ENCODE data around the gene CNTNAP2.

The CNTNAP2 gene

GRCh38 chr7:146285418-146285817 is 168.8 kb downstream of the CNTNAP2 start:
- DNase-seq (ENCODE audit: extremely low read depth in 1 of 2, low read depth in 1 of 2) = no peak

- DNase-seq (ENCODE audit: extremely low read depth in 1 of 2, low read depth in 1 of 2) = no peak
These were observed 174.1 kb downstream of the CNTNAP2 start for GRCh38 chr7:146290746-146291145.

GRCh38 chr7:146291900-146292299 is 175.3 kb downstream of the CNTNAP2 start:
- no peak for DNase-seq (ENCODE audit: extremely low read depth in 1 of 2, low read depth in 1 of 2)

GRCh38 chr7:146296028-146296427 is 179.4 kb downstream of the CNTNAP2 start:
- no peak for DNase-seq (ENCODE audit: extremely low read depth in 1 of 2, low read depth in 1 of 2)

GRCh38 chr7:146314962-146315361 is 198.4 kb downstream of the CNTNAP2 start:
- DNase-seq (ENCODE audit: extremely low read depth in 1 of 2, low read depth in 1 of 2) = no peak

- no peak for DNase-seq (ENCODE audit: extremely low read depth in 1 of 2, low read depth in 1 of 2)
These were observed 203.0 kb downstream of the CNTNAP2 start for GRCh38 chr7:146319629-146320028.

GRCh38 chr7:146321301-146321700 is 204.7 kb downstream of the CNTNAP2 start:
- no peak for DNase-seq (ENCODE audit: extremely low read depth in 1 of 2, low read depth in 1 of 2)

- no peak for DNase-seq (ENCODE audit: extremely low read depth in 1 of 2, low read depth in 1 of 2)
These were observed 214.8 kb downstream of the CNTNAP2 start for GRCh38 chr7:146331369-146331768.

- DNase-seq (ENCODE audit: extremely low read depth in 1 of 2, low read depth in 1 of 2) = no peak
These were observed 228.7 kb downstream of the CNTNAP2 start for GRCh38 chr7:146345251-146345650.

GRCh38 chr7:146346096-146346495 is 229.5 kb downstream of the CNTNAP2 start:
- DNase-seq (ENCODE audit: extremely low read depth in 1 of 2, low read depth in 1 of 2) = no peak

GRCh38 chr7:146355216-146355615 is 238.6 kb downstream of the CNTNAP2 start:
- DNase-seq (ENCODE audit: extremely low read depth in 1 of 2, low read depth in 1 of 2) = no peak

GRCh38 chr7:146359176-146359575 is 242.6 kb downstream of the CNTNAP2 start:
- no peak for DNase-seq (ENCODE audit: extremely low read depth in 1 of 2, low read depth in 1 of 2)

- DNase-seq (ENCODE audit: extremely low read depth in 1 of 2, low read depth in 1 of 2) = no peak
These were observed 250.3 kb downstream of the CNTNAP2 start for GRCh38 chr7:146366938-146367337.

- no peak for DNase-seq (ENCODE audit: extremely low read depth in 1 of 2, low read depth in 1 of 2)
These were observed 253.6 kb downstream of the CNTNAP2 start for GRCh38 chr7:146370171-146370570.

- DNase-seq (ENCODE audit: extremely low read depth in 1 of 2, low read depth in 1 of 2) = no peak
These were observed 258.6 kb downstream of the CNTNAP2 start for GRCh38 chr7:146375170-146375569.

GRCh38 chr7:146378196-146378595 is 261.6 kb downstream of the CNTNAP2 start:
- DNase-seq (ENCODE audit: extremely low read depth in 1 of 2, low read depth in 1 of 2) = no peak

- DNase-seq (ENCODE audit: extremely low read depth in 1 of 2, low read depth in 1 of 2) = no peak
These were observed 270.5 kb downstream of the CNTNAP2 start for GRCh38 chr7:146387140-146387539.

- no peak for DNase-seq (ENCODE audit: extremely low read depth in 1 of 2, low read depth in 1 of 2)
These were observed 272.3 kb downstream of the CNTNAP2 start for GRCh38 chr7:146388928-146389327.

- no peak for DNase-seq (ENCODE audit: extremely low read depth in 1 of 2, low read depth in 1 of 2)
These were observed 276.7 kb downstream of the CNTNAP2 start for GRCh38 chr7:146393346-146393745.

GRCh38 chr7:146397141-146397540 is 280.5 kb downstream of the CNTNAP2 start:
- no peak for DNase-seq (ENCODE audit: extremely low read depth in 1 of 2, low read depth in 1 of 2)

- DNase-seq (ENCODE audit: extremely low read depth in 1 of 2, low read depth in 1 of 2) = no peak
These were observed 285.3 kb downstream of the CNTNAP2 start for GRCh38 chr7:146401939-146402338.

- no peak for DNase-seq (ENCODE audit: extremely low read depth in 1 of 2, low read depth in 1 of 2)
These were observed 289.1 kb downstream of the CNTNAP2 start for GRCh38 chr7:146405737-146406136.

- no peak for DNase-seq (ENCODE audit: extremely low read depth in 1 of 2, low read depth in 1 of 2)
These were observed 295.4 kb downstream of the CNTNAP2 start for GRCh38 chr7:146411975-146412374.

GRCh38 chr7:146412781-146413180 is 296.2 kb downstream of the CNTNAP2 start:
- no peak for DNase-seq (ENCODE audit: extremely low read depth in 1 of 2, low read depth in 1 of 2)
